Inflammatory macrophage treated with lipopolysaccharide for 1 hour (primary cell): ENCODE data around the gene B4GALT6.

Experiments
- DNase-seq, 2 donors: peaks; one replicate each; pipeline ENCODE4 v3.0.0-alpha.2; 2020 to 2022

The B4GALT6 gene

DNA sequence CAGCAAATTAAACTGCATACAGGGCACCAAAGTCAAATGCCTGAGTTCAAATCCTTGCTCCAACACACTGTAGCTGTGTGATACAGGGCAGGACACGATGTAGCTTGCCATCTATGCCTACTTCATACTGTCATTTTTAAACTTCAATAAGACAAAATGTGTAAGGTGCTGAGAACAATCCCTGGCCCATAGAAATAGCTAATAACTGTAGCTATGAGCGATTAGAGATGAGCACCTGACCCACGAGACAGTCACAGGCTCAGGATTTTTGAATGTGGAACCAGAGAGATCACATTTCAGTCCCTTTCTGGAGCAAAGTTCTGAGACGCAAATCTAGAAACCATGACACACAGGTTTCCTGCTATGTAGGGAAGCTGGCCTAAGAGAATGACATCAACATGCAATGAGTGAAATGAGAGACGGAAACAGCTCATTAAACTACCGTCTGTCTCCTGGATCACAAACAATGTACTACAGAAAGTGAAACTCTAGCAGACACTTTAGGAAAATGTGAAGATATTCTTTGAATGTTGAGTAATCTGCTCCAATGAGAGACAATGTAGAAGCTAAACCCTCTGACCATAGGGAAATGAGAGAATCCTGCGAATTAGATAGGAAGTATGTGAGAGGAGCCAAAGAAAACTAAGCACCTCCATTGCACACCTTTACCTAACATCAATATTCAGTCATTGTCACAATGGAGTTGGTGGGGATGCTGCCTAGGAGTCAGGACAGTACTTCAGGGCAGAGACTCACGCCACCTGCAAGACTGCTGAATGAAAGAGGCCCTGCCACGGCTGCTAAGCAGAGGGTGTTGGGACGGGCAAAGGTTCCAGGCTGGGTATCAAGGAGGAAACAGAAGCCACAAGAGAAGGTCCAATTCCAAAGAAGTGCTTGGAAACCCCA is 25.5 kb downstream of the B4GALT6 start:
- peak; percentile 65 to 85 for DNase-seq

DNA sequence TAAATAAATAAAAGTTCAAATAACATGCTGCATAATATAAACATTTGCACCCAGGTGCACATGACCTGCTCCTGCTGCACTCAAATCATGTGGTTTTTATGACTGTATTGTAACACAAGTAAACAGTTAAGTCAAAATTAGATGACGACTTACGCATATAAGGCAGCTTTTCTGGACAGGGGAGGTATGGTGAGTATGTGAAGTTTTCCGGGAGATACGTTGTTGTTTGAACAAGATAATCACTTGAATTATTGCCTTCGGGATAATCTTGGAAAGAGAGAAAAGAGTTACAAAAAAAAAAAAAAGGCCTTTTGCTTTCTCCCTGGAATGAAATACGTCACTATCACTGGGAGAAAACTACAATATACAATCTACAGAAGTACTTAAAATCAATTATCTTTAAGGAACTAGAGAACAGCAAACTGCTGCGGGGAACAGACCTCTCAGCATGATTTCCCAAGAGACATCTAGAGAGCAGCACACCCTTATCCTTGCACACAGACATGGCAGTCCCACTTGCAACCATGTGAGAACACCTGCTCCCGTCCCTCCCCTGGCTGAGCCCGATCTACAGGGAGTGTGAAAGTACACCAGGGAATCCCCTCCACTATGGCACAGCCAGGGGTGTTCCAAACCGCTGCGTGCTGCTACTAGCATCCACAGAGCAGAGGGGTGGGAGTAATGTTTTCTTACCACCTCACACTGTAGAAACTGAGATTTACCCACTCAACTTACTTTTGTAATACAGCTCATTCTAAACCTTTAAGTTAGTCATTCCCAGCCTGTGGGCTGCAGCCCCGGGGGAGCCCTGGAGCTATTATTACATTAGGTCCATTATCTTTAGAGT is 26.3 kb downstream of the B4GALT6 start:
- no peak for DNase-seq

DNA sequence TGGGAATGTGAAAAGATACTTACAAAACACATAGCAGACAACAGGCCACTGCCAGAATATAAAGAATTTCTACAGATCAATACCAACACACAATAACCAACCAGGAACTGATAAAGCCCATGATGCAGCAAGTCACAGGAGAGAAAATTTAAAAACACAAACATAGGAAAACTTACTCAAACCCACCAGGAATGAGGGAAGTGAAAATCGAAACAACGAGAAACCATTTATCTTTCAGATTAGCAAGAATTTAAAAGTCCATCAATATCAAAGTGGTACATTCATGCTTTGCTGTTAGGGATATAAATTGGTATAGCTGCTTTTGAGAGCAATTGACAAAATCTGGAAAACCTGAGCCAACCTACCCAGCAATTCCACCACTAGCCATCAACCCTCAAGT is 27.6 kb downstream of the B4GALT6 start:
- no peak for DNase-seq

DNA sequence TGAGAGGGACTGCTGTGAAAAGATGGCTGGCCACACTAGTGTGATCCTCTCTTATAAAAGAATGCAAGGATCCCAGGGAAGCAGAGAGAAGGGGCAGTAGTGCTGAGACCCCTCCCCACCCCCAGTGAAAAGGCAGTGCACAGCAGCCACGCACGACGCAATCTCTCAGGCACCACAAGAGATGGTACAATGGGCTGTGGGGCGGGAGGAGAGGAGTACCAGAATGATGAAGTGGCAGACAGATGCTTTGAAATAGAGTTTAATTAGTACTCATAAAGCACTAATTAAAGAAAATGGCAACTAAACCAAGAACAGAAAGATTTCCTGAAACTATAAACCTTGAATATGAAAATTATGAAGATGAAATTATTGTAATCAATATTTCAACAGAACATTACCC is 29.0 kb downstream of the B4GALT6 start:
- DNase-seq: no peak

DNA sequence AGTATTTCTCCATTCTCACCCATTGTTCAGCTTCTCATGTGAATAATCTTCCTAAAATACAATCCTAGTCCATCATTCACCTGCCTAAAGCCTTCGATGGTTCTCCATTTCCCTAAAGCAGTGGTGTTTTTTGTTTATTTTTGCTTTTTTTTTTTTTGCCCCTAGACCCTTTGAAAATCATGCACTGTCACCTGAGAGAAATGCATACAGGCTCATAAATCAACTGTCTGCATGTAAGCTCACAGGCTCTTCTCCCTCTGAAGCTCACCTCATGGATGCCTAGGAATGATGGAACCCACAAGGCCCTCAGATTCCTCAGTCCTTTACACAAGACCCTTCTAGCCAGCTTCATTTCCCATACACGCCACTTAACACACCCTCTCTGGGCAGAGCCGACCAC is 31.5 kb downstream of the B4GALT6 start:
- no peak for DNase-seq

DNA sequence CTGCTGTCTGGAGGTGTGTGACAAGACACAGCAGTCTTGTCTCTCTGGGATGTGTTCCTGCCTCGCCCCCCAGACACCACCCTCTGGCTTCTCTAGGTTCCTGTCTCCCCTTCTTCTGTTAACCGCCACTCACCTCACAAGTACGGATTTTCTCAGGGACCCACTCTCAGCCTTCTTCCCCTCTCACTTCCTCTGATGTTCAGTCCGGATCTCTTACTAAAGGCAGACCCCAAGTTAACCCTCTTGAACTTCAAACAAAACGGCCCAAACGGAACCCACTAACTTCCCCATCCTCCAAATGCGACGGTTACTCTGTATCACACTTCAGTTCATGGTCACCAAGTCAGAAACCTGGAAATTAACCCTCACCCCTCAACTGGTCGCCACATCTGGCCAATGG is 32.0 kb downstream of the B4GALT6 start:
- no peak for DNase-seq

DNA sequence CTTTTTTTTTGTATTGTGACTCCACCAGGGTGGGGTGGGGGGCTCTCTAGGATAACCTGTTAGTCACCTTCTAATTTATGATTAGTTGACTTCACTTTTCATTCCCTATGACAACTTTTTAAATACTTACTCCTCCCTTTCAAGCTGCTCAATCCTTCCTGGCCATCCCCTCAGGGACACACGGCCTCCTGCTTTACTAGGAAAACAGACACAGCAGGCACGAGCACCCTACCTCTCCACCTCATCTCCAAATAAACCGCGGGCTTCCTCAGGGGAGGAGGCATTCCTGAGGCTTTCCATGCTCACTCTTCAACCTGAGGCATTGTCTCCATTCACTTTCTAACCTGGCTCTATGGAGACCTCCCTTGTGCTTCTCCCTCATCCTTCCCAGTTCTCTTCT is 33.0 kb downstream of the B4GALT6 start:
- DNase-seq: no peak

DNA sequence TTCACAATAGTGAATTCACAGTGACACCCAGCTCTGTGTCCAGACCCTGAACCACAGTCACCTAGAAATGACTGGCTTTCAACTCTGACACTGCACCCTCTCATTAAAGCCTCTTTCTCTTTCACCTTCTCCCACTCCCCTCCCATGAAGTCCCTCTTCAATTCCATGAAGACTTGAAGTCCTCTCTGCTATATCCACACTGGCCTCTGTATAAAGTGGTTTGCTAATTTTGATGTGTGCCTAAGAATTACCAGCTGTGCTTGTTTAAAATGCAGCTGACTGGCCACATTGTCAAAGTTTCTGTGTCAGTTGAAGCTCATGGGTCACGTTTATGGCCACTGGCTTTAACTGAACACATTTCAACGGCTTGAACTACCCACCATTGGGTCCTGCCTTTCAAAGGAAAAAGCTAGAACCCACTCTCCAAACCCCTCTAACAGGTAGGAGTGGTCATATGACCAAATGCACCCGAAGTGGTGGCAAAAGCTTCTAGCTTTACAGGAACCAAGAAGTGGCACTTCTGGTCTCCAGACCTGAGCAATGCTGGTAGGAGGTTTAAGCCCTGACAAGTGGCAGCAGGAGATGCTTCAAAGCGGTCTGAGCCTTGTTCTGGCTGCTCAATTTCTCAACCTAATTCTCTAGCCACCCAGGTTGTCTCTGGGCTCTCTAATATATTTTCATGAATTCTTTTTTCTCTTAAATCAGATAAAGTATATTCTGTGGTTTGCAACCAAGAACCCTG is 34.2 kb downstream of the B4GALT6 start:
- DNase-seq: no peak

DNA sequence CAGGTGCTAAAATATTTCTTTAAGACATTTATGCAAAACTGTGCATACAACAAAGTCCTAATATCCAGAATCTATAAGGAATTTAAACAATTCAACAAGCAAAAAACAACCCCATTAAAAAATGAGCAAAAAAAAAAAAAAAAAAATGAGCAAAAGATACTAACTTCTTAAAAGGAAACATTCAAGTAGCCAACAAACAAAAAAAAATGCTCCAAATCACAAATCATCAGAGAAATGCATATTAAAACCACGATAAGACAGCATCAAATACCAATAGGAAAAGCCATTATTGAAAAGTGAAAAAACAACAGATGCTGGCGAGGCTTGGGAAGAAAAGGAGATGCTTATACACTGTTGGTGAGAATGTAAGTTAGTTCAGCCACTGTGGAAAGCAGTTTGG is 34.9 kb downstream of the B4GALT6 start:
- no peak for DNase-seq

DNA sequence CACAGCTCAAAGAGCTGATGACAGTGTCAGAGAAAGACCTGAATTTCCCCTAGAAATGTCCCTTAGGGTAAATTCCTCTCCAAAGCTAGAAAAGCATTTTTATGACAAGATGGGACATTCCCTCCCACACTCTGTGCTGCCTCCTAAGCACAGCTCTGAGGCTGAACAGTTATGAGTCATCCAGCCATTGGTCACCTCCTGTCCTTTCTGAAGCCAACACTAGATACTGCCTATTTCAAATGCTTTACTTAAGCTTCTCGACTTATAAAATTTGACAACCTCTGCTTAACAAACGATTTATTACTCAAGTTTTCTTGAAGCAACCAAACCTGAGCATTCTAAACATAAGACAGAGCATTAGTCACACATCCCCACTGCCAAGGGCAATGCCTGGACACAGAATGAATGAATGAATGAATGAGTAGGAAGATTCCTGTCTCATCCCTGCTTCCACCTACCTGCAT is 35.4 kb downstream of the B4GALT6 start:
- DNase-seq: peak; percentile 85 to 97

DNA sequence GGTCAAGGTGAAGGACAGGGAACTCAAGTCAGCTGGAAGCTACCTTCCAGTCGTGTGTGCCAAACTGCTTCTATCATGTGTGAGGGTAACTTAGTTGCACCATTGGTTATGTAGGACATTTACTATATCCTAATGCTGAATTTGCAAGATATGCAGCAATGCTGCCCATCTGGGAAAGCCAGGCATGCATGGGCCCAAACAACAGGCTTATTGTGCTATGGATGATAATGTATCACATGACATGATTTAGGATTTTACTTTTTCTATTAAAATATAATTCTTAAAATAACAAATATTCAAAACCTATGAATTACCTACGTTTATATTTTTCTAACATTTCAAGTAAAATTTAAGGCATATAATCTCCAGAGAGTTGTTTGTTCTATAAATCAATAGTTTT is 35.9 kb downstream of the B4GALT6 start:
- no peak for DNase-seq

DNA sequence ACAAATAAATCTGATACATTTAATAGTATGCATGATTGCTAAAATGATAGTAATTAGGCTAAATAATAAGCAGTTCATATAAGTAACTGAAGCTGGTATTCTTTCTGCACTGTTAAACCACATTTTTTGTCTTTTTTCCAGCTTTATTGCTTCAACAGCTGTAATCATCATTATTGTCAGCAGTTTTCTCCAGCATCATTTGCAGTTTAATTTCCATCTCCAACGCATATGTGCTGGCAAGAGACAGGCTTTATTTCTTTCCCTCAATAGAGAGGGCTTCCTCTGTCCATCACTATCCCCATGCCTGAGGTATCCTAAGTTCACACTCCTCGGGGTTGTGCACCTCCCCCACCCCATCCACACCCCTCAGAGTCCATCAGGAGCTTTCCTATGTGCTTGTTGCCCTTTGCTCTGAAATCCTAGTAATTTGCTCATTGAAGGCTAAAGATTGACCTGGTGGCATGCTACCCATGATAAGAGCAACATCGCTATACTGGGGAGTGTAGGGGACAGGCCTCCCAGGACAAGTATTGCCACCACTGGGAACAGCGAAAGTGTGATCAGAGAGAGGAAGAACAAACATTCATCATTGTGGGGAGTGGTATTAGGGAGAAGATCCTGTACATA is 37.1 kb downstream of the B4GALT6 start:
- no peak for DNase-seq

DNA sequence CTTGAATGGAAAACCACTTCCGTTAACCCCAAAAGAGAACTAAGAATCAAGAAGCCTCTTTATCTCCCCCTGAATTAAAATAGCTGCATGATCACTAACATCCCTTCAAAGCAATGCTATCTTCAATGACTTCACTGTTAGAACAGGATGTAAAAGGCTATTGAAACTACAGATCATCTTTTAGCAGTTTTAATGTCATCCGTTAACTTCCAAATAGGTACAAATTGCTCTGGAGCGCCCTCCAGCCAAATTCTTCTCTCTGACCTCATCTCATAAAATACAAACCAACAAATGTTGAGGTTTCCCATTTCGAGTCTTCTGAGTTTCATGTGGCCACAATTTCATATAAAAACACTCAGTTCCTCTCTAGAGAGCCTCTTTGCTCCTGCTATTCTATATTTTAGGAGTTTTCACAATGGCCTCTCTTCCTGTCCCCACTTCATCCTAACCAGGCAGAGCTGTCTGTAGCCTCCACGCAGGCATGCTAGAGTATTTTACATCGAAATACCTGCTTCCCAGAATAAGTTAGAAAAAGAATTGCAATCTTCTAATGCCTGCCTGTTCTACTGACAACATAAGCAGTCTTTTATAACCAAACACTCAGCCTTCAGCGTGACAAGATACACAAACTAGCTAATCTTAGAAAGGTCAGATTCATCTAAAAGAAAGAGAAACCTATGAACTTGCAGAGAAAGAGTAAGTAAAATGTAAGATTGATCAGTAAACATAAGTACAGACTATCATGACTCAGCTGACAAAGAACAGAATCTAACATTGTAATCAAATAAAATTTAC is 37.9 kb downstream of the B4GALT6 start:
- no peak for DNase-seq

DNA sequence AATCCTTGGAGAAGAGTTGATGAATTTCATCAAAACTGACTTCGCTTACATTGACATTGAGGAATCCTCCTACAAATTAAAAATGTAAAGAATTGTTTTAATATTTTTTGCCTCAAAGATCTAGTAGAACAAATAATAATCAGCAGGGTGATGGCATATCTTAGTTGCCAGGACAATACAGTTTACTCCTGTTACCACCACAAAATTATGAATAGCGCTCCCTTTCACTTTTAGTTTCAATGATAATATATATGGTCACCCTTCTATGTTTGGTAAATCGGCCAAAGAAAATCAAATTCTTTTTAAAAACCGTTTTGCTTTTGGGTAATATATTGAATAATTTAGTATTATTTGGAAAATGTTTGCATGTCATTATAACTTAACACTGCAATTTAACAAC is 39.0 kb downstream of the B4GALT6 start:
- DNase-seq: no peak

DNA sequence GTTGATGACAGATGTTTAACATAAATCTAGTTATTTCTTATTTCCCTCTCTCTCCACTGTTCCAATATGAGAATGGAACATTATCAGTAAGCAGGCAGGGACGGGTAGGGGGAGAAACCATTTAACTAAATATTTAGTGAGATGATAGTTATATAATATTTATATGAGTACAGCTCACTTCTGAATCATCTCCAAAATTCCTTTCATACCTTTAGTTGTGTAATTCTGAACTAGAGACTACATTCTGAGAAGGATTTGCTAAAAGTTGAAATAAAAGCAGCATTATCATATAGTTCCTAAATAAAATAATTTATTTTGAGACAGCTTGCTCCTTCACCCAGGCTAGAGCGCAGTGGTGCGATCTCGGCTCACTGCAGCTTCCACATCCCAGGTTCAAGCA is 41.4 kb downstream of the B4GALT6 start:
- no peak for DNase-seq

DNA sequence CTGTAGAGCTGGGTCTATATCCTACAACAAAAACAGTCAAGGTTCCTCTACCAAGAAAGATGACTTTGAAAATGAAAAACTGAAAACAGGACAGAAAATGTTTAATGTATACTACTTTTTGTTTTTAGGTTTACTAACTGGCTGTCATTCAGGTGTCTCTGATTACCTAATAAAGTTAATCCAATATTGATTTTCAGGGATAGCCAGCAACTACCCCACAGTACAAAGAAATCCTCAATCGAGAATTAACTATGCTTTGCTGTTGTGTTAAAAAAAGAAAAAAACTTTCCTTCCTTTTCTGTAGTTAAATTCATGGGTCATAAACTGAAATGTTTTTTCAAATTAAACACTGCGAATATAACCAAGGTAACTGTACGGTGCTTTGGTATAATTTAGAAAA is 46.9 kb downstream of the B4GALT6 start:
- DNase-seq: no peak

DNA sequence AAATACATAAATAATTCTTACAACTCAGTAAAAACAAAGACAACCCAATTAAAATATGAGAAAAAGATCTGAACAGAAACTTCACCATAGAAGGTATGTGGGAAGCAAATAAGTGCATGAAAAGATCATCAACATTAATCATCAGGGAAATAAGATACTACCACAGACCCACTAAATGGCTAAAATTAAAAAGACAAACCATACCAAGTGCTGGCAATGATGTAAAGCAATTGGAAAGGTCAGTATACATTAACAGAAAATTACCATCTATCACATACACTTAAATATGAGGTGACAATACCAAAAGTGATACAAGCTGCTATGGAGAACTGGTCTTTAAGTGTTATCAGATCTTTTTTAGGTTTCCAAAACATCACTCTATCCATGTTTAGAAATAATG is 48.0 kb downstream of the B4GALT6 start:
- DNase-seq: no peak

DNA sequence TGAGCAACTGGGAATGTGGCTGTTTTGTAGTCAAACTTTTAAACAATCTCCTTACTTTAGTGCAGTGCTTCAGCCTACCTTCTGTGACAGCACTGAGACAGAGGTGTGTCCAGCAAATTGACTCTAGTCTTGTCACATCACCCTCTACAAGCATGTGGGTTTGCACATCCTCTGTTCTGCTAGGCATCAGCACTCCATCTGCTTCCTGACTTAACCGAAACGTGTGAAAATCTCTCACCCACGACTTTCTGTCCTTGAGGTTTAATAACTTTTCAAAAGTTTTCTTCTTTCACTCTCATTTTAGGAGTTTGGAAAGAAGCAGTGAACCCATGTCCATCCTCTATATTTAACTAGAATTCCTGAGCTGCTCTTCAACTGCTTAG is 50.1 kb downstream of the B4GALT6 start:
- no peak for DNase-seq

DNA sequence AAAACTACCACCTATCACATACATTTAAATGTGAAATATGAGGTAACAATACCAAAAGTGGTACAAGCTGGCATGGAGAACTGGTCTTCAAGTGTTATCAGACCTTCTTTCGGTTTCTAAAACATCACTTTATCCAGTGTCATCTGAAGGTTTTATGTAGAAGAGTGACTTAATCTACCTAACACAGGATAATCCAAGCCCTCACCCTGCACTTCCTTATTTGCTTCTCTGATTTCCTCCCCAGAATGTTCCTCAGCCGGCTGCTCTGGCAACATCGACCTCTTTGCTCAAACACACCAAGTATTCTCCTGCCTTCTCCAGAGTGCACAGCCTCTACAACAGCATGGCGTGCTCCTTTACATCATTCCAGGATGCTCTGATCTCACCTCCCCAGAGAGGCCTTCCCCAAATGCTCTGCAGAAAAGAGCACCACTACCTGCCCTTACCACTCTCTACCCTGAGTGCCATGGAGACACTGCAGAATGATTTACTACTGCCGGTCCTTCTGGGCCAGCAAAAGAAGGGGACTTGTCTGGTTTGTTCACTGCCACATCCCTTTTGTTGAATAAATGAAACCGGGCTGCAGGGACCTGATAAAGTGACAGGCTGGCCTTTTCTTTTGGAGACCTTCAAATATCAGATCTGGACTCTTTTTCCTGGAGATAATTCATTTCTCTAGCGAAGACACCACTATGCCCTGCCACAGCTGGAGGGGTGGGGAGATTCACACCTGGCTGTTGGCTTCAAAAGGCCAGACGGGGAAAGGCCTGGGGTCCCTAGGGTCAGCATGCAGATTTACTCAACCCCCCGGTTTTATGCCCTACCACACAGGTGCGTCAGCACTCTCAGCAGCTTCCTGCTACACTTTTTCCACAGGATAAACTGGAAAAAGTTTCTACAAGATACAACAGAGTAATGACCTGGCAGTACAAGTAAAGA is 50.7 kb downstream of the B4GALT6 start:
- no peak for DNase-seq

DNA sequence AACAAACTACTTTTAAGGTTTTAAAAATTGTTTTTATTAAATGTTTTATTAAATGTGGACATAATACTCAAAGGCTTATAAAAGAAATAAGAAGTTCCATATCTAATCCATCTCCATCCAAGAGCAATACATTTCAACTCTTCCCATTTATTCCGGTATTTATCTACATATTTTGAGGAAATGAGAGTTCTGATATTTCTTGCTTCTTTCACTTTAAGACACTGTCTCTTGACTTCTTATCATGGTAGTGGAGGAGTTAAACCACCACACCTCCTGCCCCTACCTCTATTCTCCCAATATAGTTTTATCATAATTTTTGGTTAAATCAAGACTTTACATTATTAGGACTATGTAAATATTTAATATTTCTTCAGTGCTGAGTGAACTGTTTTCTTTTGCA is 52.0 kb downstream of the B4GALT6 start:
- DNase-seq: no peak

DNA sequence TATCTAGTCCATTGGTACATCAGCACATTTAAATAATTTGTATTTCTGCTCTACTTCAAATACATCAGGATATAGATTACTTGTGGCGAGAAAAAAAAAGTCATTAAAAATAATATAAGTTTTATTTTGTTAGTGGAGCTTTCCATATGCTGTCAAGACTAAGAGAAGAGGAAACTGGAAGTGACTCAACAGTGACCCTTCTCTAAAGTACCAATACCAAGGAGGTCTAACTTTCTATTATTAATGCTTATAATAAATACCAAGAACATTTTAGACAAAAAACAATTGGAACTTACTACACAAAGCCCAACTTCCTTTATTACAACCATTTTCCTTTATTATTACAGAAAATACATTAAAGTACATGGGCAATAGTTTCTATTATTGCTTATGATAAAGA is 52.9 kb downstream of the B4GALT6 start:
- no peak for DNase-seq
